IPS DF 19.7 (cell line): ENCODE data around the gene ZNF493.

Experiments used
- DNase-seq: peaks from one replicate; pipeline ENCODE4 v3.0.0-alpha.2; 2013; ENCODE audit warnings: low read depth, low spot score

Gene ZNF493

GRCh38 chr19:21396893-21397572 lies at the start of gene ZNF493:
Gene ZNF493 (plus strand): TSS chr19:21397133. CDS start chr19:21397238, 105 bp downstream.
- peak; percentile 93 for DNase-seq

DNA sequence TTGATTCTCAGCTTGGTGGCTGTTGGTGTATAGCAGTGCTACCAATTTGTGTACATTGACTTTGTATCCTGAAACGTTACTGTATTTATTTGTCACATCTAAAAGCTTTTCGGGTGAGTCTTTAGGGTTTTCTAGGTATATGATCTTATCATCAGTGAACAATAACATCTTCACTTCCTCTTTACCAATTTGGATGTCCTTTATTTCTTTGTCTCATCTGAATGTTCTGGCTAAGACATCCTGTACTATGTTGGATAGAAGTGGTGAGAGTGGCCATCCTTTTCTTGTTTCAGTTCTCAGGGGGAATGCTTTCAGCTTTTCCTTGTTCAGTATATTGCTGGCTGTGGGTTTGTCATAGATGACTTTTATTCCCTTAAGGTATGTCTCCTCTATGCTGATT lies 44.1 kb upstream of the ZNF493 start:
- no peak for DNase-seq

DNA sequence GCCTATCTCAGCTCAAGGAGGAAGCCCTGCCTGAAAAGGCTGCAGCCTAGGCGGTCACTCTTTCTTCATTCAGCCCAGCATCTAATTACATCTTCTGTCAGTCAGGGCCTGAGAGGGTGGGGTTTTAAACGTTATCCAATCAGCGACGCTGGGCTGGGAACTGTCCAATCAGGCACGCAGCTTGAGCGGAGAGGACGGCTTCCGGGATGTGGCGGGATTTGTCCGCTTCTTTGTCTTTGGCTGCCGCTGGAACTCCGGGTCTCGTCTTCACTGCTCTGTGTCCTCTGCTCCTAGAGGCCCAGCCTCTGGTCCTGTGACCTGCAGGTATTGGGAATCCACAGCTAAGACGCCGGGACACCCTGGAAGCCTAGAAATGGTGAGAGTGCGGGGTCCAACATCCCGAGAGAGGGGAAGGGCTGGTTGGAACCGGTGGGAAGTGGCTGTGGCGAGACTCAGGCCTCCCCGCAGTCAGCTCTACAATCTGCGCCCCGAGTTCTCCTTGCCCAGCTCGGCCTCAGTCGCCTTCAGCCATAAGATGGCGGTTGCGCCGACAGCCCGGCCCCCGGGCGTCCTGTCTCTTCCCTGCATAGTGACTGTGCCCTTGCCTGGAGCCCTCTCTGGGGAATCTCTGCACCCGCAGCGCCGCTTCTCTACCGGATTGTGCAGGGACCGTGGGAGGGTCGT lies 38.0 kb upstream of the ZNF493 start, which contains the start of gene ZNF738:
ZNF738 (plus strand) TSS at position 233 of the 684 bp plus-strand sequence; CDS start at position 374, 141 bp downstream.
- peak; percentile 95 for DNase-seq

DNA sequence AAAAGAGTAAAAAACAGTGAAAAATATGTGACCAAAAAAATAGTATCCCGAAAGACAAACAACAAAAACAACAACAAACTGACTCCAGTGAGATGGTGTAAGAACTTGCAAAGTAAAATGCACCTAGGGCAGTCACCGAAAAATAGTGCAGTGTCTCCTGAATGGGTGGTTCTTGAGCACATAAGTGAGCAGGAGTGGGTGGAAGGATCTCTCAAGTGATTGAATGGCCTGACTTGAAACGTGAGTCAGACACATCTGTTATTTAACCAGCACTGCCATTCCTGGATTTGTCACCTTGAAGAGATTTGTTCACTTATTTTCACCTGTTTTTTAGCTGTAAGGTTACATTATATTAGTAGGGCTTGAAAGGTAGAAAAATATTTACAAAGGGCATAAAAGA lies 34.6 kb upstream of the ZNF493 start:
- no peak for DNase-seq

DNA sequence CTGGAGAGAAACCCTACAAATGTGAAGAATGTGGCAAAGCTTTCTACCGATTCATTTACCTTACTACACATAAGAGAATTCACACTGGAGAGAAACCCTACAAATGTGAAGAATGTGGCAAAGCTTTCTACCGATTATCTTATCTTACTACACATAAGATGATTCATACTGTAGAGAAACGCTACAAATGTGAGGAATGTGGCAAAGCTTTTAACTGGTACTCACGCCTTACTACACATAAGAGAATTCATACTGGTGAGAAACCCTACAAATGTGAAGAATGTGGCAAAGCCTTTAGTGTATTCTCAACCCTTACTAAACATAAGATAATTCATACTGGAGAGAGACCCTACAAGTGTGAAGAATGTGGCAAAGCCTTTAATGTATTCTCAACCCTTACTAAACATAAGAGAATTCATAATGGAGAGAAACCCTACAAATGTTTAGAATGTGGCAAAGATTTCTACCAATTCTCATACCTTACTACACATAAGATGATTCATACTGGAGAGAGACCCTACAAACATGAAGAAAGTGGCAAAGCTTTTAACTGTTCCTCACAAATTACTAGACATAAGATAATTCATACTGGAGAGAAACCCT lies 12.9 kb upstream of the ZNF493 start:
- DNase-seq, result no peak

DNA sequence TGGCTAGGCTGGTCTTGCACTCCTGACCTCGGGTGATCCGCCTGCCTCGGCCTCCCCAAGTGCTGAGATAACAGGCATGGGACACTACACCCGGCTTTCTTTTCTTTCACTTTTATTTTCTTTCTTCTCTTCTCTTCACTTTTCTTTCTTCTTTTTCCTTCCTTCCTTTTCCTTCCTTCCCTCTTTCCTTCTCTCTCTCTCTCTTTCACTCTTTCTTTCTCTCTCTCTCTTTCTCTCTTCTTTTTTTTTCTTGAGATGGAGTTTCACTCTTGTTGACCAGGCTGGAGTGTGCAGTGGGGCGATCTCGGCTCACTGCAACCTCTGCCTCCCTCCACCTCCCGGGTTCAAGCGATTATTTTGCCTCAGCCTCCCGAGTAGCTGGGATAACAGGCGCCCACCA lies 812 bp upstream of the ZNF493 start:
- no peak for DNase-seq

DNA sequence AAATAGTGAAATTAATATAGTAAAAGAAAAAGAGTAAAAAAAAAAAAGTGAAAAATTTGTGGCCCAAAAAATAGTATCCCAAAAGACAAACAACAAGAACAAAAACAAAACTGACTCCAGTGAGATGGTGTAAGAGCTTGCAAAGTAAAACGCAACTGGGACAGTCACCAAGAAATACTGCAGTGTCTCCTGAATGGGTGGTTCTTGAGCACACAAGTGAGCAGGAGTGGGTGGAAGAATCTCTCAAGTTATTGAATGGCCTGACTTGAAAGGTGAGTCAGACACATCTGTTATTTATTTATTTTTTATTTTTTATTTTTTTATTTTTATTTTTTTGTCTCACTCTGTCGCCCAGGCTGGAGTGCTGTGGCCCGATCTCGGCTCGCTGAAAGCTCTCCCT lies 1.9 kb downstream of the ZNF493 start:
- no peak for DNase-seq

DNA sequence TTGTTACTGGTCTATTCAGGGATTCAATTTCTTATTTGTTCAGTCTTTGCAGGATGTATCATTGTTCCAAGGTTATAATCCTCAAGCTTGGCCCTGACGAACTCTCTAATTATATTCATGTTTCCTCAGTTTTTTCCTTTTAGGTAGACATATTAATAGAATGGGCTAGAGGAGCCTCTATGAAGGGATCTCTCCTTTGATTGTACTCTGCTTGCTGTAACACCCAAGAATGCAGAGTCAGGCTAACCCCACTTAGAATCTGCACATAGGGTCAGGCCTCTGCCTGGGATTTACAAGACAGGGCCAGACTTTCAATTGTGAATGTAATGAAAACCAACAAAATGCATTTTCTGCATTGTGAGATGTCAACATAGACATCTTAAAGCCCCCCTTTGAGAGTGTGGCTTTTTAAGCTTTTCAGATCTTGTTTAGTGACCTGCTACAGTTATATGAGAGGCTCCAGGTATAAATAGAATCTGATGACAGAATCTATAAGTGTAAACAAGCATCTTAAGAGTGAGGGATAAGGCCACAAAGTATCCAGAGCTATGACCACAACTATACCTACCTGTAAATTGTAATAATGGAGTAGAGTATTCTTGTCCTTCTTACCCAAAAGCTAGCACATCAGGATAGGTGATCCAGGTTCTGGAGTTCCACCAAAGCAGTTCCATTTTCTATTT lies 5.5 kb downstream of the ZNF493 start:
- DNase-seq, result no peak

DNA sequence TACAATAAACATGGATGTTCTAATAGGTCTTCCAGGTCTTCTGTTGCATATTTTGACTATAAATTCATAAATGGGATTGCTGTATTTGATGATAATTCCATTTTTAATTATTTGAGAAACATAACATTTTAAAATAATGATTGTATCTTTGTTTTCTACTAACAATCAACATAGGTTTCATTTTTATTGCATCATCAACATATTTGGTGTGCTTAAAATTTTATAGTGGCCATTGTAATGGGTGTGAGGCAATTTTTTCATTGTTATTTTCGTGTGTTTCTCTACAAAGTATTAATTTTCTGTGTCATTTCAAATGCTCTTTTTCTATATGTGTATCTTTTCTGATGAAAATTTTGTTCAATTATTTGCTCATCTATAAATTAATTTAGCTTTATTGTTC lies 13.2 kb downstream of the ZNF493 start:
- no peak for DNase-seq

GRCh38 chr19:21422244-21422643 lies 25.3 kb downstream of the ZNF493 start:
- no peak for DNase-seq

DNA sequence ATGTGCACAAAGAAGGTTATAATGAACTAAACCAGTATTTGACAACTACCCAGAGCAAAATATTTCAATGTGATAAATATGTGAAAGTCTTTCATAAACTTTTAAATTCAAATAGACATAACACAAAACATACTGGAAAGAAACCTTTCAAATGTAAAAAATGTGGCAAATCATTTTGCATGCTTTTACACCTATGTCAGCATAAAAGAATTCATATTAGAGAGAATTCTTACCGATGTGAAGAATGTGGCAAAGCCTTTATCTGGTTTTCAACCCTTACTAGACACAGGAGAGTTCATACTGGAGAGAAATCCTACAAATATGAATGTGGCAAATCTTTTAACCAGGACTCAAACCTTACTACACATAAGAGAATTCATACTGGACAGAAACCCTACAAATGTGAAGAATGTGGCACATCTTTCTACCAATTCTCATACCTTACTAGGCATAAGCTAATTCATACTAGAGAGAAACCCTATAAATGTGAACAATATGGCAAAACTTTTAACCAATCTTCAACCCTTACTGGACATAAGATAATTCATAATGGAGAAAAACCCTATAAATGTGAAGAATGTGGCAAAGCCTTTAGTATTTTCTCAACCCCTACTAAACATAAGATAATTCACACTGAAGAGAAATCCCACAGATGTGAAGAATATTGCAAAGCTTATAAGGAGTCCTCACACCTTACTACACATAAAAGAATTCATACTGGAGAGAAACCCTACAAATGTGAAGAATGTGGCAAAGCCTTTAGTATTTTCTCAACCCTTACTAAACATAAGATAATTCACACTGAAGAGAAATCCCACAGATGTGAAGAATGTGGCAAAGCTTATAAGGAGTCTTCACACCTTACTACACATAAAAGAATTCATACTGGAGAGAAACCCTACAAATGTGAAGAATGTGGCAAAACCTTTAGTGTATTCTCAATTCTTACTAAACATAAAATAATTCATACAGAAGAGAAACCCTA lies 26.4 kb downstream of the ZNF493 start:
- no peak for DNase-seq

DNA sequence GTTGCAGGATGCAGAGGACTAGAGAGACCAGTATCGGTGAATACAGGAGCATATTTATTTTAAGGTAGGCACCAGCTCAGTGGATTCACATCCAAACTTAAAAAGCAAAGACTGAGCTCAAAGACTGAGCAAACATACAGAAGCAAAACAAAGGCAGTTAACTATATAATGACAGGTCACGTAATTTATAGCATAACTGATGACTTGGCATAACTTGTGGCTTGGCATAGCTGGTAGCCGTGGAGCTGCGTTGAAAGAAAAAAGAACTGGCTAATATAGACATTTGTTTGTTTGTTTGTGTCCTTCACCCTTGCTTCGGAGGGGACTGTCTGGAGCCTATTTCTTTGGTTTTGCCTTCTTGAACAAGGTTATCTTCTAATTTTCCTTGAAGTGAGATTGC lies 33.7 kb downstream of the ZNF493 start:
- no peak for DNase-seq

GRCh38 chr19:21432590-21432989 lies 35.7 kb downstream of the ZNF493 start:
- DNase-seq, result no peak

- no peak for DNase-seq
Measured at GRCh38 chr19:21434516-21434915, 37.6 kb downstream of the ZNF493 start.

GRCh38 chr19:21434967-21435544 lies 38.1 kb downstream of the ZNF493 start:
- DNase-seq, result no peak

- no peak for DNase-seq
Measured at GRCh38 chr19:21439201-21439751, 42.3 kb downstream of the ZNF493 start.

- no peak for DNase-seq
Measured at GRCh38 chr19:21440321-21440720, 43.4 kb downstream of the ZNF493 start.

DNA sequence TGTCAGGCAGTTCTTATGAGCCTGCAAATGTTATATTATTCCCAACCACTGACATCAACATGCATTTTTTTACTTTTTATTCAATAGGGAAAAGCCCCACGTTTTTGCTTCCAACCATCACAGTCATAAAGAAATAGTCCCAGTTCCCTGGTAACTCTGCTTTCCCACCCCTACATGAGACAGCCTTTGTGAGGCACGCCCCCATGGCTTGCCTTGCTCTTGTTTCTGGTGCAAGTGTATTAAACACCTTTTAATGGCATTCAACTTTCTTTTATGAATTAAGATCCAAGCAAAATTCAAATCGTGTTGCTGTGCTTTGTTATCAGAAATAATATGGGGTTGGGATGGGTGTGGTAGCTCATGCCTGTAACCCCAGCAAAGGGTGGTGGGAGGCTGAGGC lies 54.3 kb downstream of the ZNF493 start:
- no peak for DNase-seq

DNA sequence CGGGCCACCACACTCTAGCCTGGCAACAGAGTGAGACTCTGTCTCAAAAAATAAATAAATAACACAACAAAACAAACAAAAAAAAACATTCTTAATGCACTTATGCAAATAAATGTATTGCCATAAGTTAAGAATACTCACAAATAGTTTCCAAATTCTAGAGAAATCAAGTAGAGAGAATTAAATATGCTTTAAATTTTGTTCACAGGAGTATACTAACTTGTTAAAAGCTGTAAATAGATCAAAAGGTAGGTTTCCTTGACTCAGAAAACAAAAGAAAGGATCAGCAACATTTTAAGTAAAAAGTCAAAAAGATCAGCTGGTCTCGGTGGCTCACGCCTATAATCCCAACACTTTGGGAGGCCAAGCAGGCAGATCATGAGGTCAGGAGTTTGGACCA lies 58.0 kb downstream of the ZNF493 start:
- DNase-seq, result no peak

GRCh38 chr19:21460686-21461085 lies 63.8 kb downstream of the ZNF493 start:
- no peak for DNase-seq
